Neural crest cell (in vitro differentiated cells): Measurements from ENCODE around the gene PORCN. TPM values are rescaled to one million over a fixed set of nuclear protein-coding genes. Genes with fewer than 3 reads are reported as not detected.

Source experiments
- DNase-seq: peaks from one replicate; pipeline ENCODE4 v3.0.0; 2021; ENCODE audit warnings: low read depth, mixed read lengths, low spot score
- H3K27ac Mint-ChIP-seq: one replicate; pipeline ENCODE4 v1.8.0; 2021; ENCODE audit warnings: mild to moderate bottlenecking, mixed read lengths; ENCODE audit not compliant: unreplicated experiment
- H3K27me3 Mint-ChIP-seq: 2 replicates; pipeline ENCODE4 v1.8.0; 2021; ENCODE audit warnings: low read depth, mild to moderate bottlenecking, mixed read lengths
- H3K36me3 Mint-ChIP-seq: 2 replicates; pipeline ENCODE4 v1.8.0; 2021; ENCODE audit warnings: low read depth, mild to moderate bottlenecking, mixed read lengths
- H3K4me1 Mint-ChIP-seq: 2 replicates; pipeline ENCODE4 v1.8.0; 2021; ENCODE audit warnings: mixed read lengths
- H3K4me3 Mint-ChIP-seq: one replicate; pipeline ENCODE4 v1.8.0; 2021; ENCODE audit warnings: mild to moderate bottlenecking, mixed read lengths
- H3K9me3 Mint-ChIP-seq: 2 replicates; pipeline ENCODE4 v1.8.0; 2021; ENCODE audit warnings: mixed read lengths
- CTCF ChIP-seq: fragments of 200-600 bp; sonication (generic); conservative IDR thresholded peaks from 2 replicates; pipeline ENCODE4 v1.5.0; 2021; ENCODE audit warnings: antibody characterized with exemption, mild to moderate bottlenecking
- long read RNA-seq: library from polyadenylated mRNA; unstranded; transcript quantifications from one replicate; pipeline ENCODE4 v2.0.0, GENCODE V29; 2020
- total RNA-seq: library from RNA; stranded (reverse); gene quantifications from 2 replicates; pipeline ENCODE4 v1.2.1, GENCODE V29; 2021

Gene PORCN
- 13.0 and 14.2 TPM in 2 replicates for total RNA-seq
- long read RNA-seq, partial matches to known transcripts = 1 of 9 reads
- long read RNA-seq, other reads (novel, unspliced or antisense) = 7 of 9 reads

GRCh38 chrX:48508400-48509244 is at the start of gene PORCN:
PORCN (plus strand) TSS chrX:48508992; CDS start chrX:48509821, 829 bp downstream.
- Mint-ChIP-seq H3K4me1 (peaks cover 15% of the 10 kb centered on the region), H3K27me3 (no peaks in the 10 kb centered on the region), H3K27ac (peak within 1 kb of the TSS; percentile 87), H3K9me3 (no peaks in the 10 kb centered on the region), H3K4me3 (peak within 1 kb of the TSS; percentile 91), H3K36me3 (peaks cover 3% of the 10 kb centered on the region)
- no peak for TF ChIP-seq CTCF
- peak; percentile 56 for DNase-seq

GRCh38 chrX:48459483-48459882 is 49.3 kb upstream of the PORCN start:
- Mint-ChIP-seq H3K9me3 (peaks cover 7% of the 10 kb centered on the region), H3K27me3 (no peaks in the 10 kb centered on the region), H3K36me3 (peaks cover 8% of the 10 kb centered on the region), H3K4me3 (no peak overlapping the region), H3K27ac (no peak overlapping the region), H3K4me1 (no peaks in the 10 kb centered on the region)
- DNase-seq = no peak
- no peak for TF ChIP-seq CTCF

- no peak for DNase-seq
- Mint-ChIP-seq H3K27me3 (no peaks in the 10 kb centered on the region), H3K9me3 (peaks cover 4% of the 10 kb centered on the region), H3K36me3 (peaks cover 6% of the 10 kb centered on the region), H3K4me1 (no peaks in the 10 kb centered on the region), H3K4me3 (no peak overlapping the region), H3K27ac (no peak overlapping the region)
- no peak for TF ChIP-seq CTCF
These were observed 48.8 kb upstream of the PORCN start for GRCh38 chrX:48460031-48460430.

GRCh38 chrX:48460606-48461005 is 48.2 kb upstream of the PORCN start:
- H3K36me3 Mint-ChIP-seq = peaks cover 10% of the 10 kb centered on the region
- no peak for TF ChIP-seq CTCF
- no peak overlapping the region for H3K27ac Mint-ChIP-seq
- H3K9me3 Mint-ChIP-seq = peaks cover 4% of the 10 kb centered on the region
- H3K27me3 Mint-ChIP-seq = no peaks in the 10 kb centered on the region
- H3K4me1 Mint-ChIP-seq = no peaks in the 10 kb centered on the region
- H3K4me3 Mint-ChIP-seq = no peak overlapping the region
- no peak for DNase-seq

- DNase-seq = no peak
- Mint-ChIP-seq H3K27ac (no peak overlapping the region), H3K4me1 (no peaks in the 10 kb centered on the region), H3K9me3 (peaks cover 2% of the 10 kb centered on the region), H3K4me3 (no peak overlapping the region), H3K36me3 (peaks cover 10% of the 10 kb centered on the region), H3K27me3 (peaks cover under 1% of the 10 kb centered on the region)
- no peak for TF ChIP-seq CTCF
These were observed 47.0 kb upstream of the PORCN start for GRCh38 chrX:48461830-48462229.
